IPS-NIHi7 (cell line): ENCODE results near the gene TRIM38.
"Not testable (repeated sequence)": the region's sequence is repeated elsewhere in the genome, so short reads cannot be mapped to it uniquely, and the experiment has no call there.

Experiments used
- DNase-seq: peaks from one replicate; pipeline ENCODE4 v3.0.0; 2012; ENCODE audit warnings: mixed read lengths; ENCODE audit errors: extremely low spot score

Gene TRIM38

DNA sequence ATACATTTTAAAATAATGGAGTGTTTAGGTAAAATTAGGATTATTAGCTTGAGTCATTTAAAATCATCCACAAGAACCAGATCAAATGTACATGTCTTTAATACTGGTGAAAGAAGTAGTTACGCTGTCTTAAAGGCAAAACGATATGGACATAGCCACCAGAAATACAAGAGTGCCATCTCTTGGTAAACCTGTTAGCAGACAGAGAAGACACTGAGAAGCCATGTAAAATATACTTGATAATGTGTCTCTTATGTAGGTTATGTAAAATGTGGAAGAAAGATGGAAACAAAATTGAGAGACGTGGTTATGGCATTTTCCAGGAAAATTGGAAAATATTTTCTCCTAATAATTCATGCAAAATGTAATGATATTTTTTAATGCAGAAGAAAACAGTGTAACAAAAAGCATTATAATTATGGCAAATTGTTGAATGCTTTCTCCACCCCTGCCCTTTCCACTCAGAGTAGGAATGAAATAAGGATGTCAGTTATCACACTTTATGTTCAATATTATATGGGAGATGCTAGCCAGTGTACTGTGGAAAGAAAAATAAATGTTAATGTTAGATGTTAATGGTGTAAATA, 19.9 kb upstream of the TRIM38 start:
- peak; percentile 28 for DNase-seq

DNA sequence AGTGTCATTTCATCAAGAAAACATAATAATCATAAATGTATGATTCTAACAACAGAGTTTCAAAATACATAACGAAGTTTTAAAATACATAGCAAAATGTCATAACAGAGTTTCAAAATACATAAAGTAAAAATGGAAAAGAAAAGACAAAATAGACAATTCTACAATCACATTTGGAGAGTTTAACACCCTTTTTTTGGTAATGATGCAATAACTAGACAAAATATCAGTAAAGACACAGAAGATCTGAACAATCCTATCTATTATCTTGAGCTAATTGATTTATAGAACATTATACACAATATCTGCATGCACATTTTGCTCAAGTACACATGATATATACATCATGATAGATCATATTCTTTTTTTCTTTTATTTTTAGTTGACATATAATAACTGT, 18.7 kb upstream of the TRIM38 start:
- no peak for DNase-seq

DNA sequence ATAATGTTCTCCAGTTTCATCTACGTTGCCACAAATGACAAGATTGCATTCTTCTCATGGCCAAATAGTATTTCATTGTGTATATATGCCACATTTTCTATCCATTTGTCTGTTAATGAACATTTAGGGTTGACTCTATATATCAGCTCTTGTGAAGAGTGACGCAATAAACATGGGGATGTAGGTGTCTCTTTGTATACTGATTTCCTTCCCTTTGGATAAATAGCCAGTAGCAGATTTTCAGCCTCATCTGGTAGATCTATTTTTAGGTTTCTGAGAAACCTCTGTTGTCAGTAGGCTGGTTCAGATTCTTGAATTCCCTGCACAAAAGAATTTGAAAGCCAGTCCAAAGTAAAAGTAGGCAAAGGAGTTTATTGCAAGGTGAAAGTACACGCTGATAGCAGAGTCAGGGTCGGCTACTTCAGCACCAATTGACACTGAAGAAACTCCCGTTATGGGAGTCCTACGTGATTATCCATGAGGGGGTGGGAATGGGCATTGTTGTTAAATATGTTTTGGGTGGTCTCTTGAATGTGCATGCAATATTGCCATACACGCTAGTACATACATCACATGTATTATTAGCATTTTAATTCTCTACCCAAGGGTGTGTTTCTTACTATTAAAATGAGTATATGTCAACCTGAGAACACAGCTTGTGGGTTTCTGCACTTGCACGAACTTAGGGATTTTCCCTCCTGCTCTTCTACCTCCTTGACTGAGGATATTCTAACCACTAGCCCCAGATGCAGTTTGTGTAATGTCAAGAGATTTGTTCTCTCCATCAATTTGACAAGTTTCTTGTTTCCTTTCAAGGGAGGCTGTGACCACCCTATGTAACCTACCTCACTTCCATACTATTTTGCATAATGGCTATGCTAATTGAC, 17.7 kb upstream of the TRIM38 start:
- no peak for DNase-seq

DNA sequence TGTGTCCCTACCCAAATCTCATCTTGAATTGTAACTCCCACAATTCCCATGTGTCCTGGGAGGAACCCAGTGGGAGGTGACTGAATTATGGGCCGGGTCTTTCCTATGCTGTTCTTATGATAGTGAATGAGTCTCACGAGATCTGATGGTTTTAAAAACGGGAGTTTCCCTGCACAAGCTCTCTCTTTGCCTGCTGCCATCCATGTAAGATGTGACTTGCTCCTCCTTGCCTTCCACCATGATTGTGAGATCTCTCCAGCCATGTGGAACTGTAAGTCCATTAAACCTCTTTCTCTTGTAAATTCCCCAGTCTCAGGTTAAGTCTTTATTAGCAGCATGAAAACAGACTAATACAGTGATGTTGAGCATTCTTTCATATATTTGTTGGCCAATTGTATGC, 16.9 kb upstream of the TRIM38 start:
- not testable (repeated sequence) for DNase-seq

DNA sequence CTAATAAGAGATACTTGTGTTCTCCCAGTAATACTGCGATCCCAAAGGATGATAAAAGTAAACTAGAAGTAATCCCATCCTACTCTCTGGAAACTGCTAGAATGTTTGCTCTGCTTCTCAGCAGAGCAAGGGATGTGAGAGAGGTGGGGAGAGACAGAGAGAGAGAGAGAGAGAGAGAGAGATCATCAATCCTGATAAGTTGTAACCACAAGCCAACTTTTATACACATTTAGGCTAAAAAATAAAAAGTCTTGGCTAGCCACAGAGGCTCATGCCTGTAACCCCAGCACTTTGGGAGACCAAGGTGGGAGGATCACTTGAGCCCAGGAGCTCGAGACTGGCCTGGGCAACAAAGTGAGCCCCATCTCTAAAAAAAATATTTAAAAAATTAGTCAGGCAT, 16.0 kb upstream of the TRIM38 start:
- DNase-seq, result no peak

DNA sequence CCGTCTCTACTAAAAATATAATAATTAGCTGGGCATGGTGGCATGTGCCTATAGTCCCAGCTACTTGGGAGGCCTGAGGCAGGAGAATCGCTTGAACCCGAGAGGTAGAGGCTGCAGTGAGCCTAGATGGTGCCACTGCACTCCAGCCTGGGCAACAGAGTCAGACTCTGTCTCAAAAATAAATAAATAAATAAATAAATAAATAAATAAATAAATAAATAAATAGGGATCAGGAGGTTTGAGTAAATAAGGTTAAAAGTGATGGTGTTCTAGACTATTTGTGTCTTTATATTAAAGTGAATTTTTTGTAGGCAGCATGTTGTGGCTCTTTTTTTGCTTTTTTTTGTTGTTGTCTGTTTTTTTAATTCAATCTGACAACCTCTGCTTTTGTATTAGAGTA, 15.1 kb upstream of the TRIM38 start:
- DNase-seq, result not testable (repeated sequence)

DNA sequence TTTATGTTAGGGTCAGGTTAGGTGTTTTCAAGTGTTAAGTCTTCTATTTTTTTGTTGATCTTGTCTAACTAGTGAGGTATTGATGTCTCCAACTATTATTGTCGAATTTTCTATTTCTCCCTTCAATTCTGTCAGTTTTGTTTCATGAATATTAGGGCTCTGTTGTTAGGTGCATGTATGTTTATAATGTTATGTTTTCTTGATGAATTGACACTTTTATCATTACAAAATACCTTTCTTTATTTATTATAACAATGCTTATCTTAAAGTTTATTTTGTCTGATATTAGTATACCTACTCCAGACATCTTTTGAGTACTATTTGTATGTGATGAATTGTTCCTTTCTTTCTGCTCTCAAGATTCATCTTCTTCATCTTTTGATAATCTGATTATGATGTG, 12.9 kb upstream of the TRIM38 start:
- DNase-seq, result no peak

DNA sequence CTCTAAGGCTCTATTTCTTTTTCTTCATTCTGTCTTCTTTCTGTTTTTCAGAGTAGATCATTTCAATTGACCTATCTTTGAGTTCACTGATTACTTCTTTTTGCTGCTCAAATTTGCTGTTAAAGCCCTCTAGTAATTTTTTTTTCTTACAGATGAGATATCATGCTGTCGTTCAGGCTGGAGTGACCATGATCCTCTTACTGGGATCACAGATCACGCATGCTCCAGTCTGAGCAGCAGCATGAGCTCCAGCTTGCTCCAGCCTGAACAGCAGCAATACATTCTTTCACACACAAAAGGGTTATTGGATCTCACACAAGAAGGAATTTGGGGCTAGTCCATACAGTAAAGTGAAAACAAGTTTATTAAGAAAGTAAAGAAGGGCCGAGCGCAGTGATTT, 12.3 kb upstream of the TRIM38 start:
- DNase-seq, result no peak

DNA sequence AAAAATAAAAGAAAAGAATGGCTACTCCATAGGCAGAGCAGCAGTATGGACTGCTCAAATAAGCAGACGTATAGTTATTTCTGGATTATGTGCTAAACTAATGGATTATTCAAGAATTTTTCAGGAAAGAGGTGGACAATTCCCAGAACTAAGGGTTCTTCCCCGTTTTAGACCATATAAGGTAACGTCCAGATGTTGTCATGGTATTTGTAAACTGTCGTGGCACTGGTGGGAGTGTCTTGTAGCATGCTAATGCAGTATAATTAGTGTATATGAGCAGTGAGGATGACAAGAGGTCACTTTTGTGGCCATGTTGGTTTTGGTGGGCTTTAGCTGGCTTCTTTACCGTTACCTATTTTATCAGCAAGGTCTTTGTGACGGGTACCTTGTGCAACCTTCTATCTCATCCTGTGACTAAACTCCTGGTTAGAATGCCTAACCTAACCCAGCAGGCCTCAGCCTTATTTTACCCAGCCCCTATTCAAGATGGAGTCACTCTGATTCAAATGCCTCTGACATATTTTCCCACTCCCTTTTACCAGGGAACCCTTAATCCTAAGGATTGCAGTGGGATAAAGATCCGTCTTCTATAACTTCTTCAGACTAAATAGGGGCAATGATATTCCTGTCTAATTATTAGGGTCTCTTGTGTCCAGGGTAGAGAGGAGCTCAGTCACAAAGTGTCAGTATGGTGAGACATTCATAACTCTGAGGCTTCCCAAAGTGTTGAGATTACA, 11.1 kb upstream of the TRIM38 start:
- DNase-seq, result no peak

DNA sequence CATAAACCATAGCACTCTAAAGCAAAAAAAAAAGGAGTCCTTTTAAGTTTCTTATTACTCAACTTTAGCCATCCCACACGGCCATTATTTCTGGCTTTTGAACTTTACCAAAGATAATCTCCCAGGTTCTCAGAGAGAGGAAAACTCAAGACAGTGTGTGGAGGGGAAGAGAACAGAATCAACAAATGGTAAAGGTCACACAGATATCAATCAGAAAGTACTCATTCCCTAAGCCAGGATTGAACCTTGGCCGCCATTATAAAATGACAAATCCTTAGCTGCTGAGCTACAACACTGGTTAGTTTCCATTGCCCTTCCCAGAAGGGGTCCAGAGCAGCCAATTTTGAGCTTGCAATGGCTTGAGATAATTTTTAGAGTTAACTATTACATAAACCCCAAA, 10.1 kb upstream of the TRIM38 start:
- no peak for DNase-seq

DNA sequence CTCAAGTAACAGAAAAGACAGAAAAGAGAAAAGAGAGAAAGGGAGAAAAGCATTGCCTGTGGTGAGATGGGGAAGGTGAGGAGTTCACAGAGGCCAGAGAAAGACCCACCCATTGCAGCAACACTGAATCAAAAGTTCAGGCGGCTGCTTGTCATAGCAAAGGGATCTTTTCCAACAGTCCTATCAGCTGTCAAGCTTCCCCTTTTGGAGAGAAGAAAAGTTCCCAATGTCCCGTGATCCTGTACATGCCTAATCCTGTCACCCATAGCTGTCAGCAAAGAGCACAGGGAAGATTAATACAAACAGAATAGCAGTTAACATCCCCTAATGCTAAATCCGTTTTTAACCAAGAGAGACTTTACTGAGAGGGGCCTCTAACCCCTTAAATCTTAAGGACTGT, 8.9 kb upstream of the TRIM38 start:
- DNase-seq, result no peak

DNA sequence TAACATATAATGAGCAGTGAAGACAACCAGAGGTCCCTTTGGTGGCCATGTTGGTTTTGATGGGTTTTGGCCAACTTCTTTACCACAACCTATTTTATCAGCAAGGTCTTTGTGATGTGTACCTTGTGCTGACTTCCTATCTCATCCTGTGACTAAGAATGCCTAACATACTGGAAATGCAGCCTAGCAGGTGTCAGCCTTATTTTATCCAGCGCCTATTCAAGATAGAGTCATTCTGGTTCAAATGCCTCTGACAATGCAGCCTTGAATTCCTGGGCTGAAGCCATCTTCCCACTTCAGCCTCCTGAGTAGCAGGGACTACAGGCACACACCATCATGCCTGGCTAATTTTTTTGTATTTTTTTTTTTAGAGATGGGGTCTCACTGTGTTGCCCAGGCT, 7.8 kb upstream of the TRIM38 start:
- DNase-seq, result no peak

DNA sequence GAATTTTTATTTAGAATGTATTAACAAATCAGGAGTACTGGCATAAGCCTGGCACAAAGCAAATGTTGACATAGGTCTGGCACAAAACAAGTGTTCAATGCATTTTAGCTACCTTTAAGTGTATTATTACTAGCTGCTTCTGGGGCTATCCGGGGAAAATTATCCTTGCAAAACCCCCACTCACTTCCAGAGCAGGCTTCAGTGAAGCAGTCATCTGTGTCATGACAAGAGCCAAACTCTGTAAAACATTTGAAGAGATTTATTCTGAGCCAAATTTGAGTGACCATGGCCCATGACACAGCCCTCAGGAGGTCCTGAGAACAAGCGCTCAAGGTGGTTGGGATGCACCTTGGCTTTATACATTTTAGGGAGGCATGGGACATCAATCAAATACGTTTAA, 6.4 kb upstream of the TRIM38 start:
- DNase-seq, result no peak

DNA sequence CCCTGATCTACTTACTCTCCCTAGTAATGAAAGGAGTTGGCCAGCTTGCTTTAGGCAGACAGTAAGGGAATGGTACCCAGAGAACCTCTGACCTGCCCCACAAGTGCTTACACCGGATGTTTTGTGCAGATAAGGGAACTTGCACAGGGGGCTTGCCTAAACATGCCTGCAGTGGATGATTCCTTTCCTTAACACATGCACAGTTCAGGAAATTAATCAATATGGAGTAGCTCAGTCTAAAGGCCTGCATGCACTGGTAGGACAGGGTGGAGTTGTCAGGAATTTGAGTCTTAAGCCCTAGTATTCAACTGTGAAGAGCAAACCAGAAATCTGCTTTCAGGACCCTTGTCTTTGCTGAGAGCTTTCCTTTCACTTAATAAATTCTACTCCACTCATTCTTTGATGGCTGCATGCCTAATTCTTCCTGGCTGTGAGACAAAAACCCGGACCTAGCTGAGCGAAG, 3.9 kb upstream of the TRIM38 start:
- DNase-seq, result no peak

DNA sequence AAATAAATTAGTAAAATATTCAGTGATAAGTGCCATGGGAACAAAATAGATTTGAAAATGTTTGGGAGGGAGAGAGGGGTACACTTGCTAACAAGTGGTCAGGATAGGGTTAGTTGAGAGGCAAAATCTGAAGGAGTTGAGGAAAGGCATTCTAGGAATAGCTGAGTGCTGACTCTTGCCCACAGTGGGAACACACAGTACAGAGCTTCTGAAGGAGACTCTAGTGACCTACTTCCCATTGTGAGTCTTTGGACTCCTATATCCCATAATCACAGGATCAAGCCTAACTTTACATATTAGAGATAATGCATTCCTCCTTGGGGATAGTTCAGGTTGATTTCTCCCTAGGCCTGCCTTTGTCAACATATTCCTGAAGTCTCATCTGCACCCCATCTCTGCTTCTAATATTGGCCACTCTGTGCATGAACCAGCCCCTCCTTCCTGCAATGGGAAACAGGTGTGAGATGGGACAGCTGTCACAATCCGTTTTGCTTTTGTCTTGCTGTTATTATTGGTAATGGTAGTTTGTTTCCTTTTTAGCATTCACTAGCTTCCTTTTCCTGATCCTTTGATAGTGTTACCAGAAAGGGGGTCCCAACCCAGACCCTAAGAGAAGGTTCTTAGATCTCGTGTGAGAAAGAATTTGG, 2.6 kb upstream of the TRIM38 start:
- no peak for DNase-seq

DNA sequence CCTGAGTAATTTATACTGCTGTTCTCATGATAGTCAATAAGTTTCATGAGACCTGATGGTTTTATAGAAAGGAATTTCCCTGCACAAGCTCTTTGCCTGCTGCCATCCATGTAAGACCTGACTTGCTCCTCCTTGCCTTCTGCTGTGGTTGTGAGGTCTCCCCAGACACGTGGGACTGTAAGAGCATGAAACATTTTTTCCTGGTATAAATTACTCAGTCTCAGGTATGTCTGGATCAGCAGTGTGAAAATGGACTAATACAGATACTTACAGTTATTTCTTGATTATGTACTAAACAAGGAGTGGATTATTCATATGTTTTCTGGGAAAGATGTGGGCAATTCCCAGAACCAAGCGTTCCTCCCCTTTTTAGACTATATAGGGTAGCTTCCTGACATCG, 1.9 kb upstream of the TRIM38 start:
- no peak for DNase-seq

DNA sequence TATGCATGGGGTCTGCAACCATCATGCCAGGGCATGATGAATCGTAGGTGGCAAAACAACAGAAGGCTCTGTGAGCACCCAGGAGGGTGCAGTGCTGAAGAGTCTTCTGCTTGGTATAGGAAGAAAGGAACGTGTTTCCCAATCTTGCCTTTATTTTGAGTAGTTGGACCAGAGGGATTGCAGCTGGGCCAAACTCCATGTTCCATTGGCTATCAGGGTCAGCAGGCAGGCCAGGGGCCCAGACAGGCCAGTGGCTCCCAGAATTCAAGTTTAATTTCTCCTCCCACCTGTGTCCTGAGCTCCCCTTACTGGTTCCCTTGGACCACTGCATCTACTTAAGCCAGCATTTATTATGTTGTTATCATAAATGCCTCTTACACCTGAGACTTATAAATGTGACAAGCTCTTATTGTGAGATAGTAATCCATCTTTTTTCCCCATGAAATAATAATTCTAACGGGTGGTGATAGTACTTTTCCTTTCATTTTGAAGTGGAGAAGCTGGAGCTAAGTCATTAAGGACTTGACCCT, 918 bp upstream of the TRIM38 start:
- DNase-seq, result no peak

DNA sequence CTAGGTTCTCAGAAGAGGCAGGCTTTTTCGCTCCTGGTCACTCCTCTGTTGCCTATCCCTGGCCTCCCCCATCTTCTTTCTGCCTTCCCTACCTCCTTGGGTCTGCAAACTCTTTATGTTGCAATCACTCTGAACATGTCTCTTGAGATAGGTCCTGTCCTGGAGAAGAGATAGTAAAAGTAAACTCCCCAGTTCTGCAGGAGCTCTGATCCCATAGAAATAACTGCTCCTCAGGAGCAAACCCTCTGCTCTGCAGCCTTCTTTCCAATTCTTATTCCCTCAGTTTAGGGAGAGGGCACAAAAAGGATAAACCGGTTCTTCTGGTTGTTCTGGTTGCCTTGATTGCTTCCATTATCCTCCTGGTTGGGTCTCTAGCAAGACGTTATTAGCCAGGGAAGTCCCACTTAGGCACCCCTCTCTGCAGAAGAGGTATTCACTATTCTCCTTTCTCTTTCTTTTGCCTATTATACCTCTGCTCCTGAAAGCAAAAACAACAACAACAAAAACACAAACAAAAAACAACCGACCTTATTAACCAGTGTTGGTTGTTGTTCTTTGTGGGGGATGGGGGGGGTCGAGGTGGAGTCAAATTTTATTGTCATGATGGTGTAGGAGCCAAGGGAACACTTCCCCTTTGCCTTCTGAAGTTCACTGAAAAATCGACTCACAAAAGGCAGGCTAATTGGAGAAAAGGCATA, 973 bp downstream of the TRIM38 start:
- DNase-seq, result peak; percentile 64

DNA sequence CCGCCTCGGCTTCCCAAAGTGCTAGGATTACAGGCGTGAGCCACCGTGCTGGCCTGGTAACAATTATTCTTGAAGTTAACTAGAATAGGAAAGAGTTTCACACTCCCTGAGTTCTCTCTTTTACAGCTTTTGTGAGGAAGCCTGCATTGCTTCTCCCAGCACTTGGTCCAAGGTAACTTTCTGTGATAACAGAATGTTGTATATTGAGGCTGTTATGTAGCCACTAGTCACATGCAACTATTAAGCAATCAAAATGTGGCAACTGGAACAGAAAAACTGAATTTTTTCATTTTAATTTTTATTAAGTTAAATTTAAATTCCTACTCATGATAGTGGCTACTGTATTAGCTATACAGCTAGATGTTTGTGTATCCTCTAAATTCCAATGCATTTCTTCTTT, 2.5 kb downstream of the TRIM38 start:
- DNase-seq, result no peak

DNA sequence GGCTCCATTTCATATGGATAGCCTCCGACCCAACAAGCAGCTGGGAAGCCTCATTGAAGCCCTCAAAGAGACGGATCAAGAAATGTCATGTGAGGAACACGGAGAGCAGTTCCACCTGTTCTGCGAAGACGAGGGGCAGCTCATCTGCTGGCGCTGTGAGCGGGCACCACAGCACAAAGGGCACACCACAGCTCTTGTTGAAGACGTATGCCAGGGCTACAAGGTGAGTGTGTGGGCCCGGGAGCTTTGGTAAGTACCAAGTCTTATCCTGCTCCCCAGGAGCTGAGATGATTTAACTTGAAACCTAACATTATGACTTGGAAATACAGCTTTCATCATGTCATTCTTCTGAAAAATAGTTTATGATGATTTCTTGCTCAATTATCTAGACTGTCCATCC, 4.1 kb downstream of the TRIM38 start:
- DNase-seq, result no peak

DNA sequence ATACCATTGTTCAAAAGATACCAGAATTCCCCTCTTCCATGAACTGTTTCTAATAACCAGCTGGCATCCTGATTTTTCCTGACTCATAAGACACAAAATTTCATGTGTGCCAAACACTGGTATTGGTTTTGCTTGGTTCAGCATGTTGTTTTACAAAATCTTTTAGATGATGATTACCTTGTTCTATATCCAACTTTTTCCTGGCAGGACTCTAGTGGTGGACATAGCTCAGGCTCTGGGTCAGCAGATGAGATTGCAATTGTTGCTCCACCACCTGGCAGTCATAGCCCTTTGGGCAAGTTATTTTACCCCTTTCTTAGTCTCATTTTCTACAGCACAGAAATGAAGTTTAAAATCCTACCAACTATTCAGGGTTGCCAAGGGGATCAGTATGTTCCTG, 6.2 kb downstream of the TRIM38 start:
- DNase-seq, result no peak
